GM10266 (cell line): Measurements from ENCODE around the gene PARM1.

Experiments used
- DNase-seq: peaks from one replicate; pipeline ENCODE4 v3.0.0; 2012; ENCODE audit errors: extremely low spot score
- TF ChIP-seq, protein P1 (sequence below): IDR thresholded peaks from 2 replicates; pipeline ENCODE4 v1.5.1; 2012; ENCODE audit warnings: mild to moderate bottlenecking, low read depth; ENCODE audit not compliant: control insufficient read depth, insufficient read depth; ENCODE audit errors: missing control alignments

Gene PARM1

GRCh38 chr4:74932832-74933561 lies at the start of gene PARM1:
Gene PARM1, plus strand, starts transcription at chr4:74933116. Its CDS starts 212 bp downstream, at chr4:74933328.
- TF ChIP-seq, protein P1, sequence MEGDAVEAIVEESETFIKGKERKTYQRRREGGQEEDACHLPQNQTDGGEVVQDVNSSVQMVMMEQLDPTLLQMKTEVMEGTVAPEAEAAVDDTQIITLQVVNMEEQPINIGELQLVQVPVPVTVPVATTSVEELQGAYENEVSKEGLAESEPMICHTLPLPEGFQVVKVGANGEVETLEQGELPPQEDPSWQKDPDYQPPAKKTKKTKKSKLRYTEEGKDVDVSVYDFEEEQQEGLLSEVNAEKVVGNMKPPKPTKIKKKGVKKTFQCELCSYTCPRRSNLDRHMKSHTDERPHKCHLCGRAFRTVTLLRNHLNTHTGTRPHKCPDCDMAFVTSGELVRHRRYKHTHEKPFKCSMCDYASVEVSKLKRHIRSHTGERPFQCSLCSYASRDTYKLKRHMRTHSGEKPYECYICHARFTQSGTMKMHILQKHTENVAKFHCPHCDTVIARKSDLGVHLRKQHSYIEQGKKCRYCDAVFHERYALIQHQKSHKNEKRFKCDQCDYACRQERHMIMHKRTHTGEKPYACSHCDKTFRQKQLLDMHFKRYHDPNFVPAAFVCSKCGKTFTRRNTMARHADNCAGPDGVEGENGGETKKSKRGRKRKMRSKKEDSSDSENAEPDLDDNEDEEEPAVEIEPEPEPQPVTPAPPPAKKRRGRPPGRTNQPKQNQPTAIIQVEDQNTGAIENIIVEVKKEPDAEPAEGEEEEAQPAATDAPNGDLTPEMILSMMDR = peak; percentile 89
- peak; percentile 82 for DNase-seq

DNA sequence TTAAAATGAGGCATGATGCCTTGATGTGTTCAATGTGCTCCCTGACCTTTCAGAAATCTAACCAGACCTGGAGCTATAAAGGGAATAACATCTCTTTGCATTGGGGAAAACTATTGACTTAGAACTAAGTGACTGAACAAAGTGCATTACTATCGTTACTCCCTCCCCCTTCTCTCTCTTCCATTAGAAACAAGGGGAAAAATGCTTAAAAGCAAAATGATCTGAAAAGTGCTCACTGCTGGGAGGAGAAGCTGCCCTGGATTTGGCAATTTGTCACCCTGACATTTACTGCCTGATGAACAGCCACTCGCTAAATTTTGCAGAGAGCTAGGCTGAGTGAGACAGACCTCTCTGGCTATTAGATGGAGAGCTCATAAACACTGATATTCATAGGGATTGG lies 48.6 kb upstream of the PARM1 start:
- DNase-seq = no peak
- TF ChIP-seq, protein P1 = no peak

- TF ChIP-seq, protein P1 = no peak
- DNase-seq = no peak
Observed at GRCh38 chr4:74886484-74886883, 46.4 kb upstream of the PARM1 start.

- TF ChIP-seq, protein P1 = no peak
- no peak for DNase-seq
Observed at GRCh38 chr4:74890341-74890740, 42.6 kb upstream of the PARM1 start.

DNA sequence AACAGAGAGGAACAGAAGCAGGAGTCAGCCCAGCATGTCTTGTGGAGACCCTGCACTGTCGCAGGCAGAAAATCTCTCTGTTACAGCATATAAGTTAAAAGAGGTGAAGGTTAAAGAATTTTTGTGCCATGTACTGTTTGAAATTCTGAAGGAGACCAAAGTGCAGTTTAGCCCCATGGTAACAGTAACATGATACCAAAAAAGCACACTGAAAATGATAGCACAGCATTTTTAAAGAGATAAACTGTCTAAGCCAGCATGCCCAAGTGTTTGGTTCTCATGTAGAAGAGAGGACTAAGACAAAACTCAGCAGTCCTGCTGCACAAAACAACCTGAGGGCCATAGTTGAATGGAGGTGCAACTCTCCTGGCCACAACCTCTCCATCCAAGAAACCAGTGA lies 41.9 kb upstream of the PARM1 start:
- TF ChIP-seq, protein P1 = no peak
- no peak for DNase-seq

- TF ChIP-seq, protein P1 = no peak
- no peak for DNase-seq
Observed at GRCh38 chr4:74893171-74893570, 39.7 kb upstream of the PARM1 start.

DNA sequence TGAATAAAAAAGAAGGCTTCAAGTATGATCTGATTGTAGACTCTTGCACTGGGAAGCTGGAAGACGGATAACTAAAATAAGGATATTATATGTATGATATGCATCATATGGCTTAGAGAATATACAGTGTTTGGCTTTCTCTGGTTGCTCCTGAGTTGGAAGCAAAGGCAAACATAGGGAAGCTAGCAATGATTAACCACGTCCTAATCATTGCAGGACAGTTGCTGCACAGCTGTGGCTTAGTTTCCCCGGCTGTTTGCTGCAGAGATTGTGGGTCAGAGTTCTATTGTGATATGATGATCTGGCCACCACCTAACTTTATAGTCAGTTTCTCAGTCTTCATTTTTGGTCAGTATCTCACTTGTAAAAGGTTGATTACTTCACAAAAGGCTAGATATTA lies 36.3 kb upstream of the PARM1 start:
- TF ChIP-seq, protein P1 = no peak
- DNase-seq = no peak
